HG02870 (cell line): ENCODE data around the gene ENPEP.
"Not testable (repeated sequence)": the region's sequence is repeated elsewhere in the genome, so short reads cannot be mapped to it uniquely, and the experiment has no call there.

Experiments used
- ATAC-seq: cut with Tn5 transposase; IDR thresholded peaks from one replicate; pipeline ENCODE4 v1.9.1; 2021; ENCODE audit warnings: mild to moderate bottlenecking, moderate library complexity; ENCODE audit not compliant: unreplicated experiment

Gene ENPEP

GRCh38 chr4:110516106-110516922, 40.4 kb downstream of the ENPEP start:
- peak; percentile 87 for ATAC-seq

- ATAC-seq, result no peak
These were observed 43.0 kb downstream of the ENPEP start for GRCh38 chr4:110518889-110519490.

GRCh38 chr4:110520886-110521285, 44.9 kb downstream of the ENPEP start:
- ATAC-seq, result no peak

- no peak for ATAC-seq
These were observed 50.6 kb downstream of the ENPEP start for GRCh38 chr4:110526589-110526988.

- ATAC-seq, result peak; percentile 41
These were observed 51.2 kb downstream of the ENPEP start for GRCh38 chr4:110527156-110527555.

- ATAC-seq, result no peak
These were observed 57.1 kb downstream of the ENPEP start for GRCh38 chr4:110532901-110533589.

GRCh38 chr4:110533590-110533910, 57.6 kb downstream of the ENPEP start:
- ATAC-seq, result no peak

GRCh38 chr4:110533940-110534339, 58.0 kb downstream of the ENPEP start:
- ATAC-seq, result no peak

GRCh38 chr4:110540581-110540980, 64.6 kb downstream of the ENPEP start:
- ATAC-seq, result no peak

- no peak for ATAC-seq
These were observed 65.1 kb downstream of the ENPEP start for GRCh38 chr4:110540982-110541451.

- no peak for ATAC-seq
These were observed 67.6 kb downstream of the ENPEP start for GRCh38 chr4:110543577-110543976.

GRCh38 chr4:110544594-110544993, 68.6 kb downstream of the ENPEP start:
- ATAC-seq, result peak; percentile 88

GRCh38 chr4:110550260-110550659, 74.3 kb downstream of the ENPEP start:
- no peak for ATAC-seq

GRCh38 chr4:110553197-110553596, 77.2 kb downstream of the ENPEP start:
- no peak for ATAC-seq

GRCh38 chr4:110567214-110567613, 91.3 kb downstream of the ENPEP start:
- no peak for ATAC-seq

GRCh38 chr4:110576696-110577095, 100.7 kb downstream of the ENPEP start:
- ATAC-seq, result not testable (repeated sequence)

GRCh38 chr4:110586131-110586850, 110.3 kb downstream of the ENPEP start:
- ATAC-seq, result no peak

- no peak for ATAC-seq
These were observed 111.8 kb downstream of the ENPEP start for GRCh38 chr4:110587666-110588285.

GRCh38 chr4:110589297-110589696, 113.3 kb downstream of the ENPEP start:
- no peak for ATAC-seq

- no peak for ATAC-seq
These were observed 119.6 kb downstream of the ENPEP start for GRCh38 chr4:110595583-110595982.

GRCh38 chr4:110596431-110596830, 120.5 kb downstream of the ENPEP start:
- ATAC-seq, result no peak
